ENCODE data around the gene IL1R1.
"Not testable (repeated sequence)": the region's sequence is repeated elsewhere in the genome, so short reads cannot be mapped to it uniquely, and the experiment has no call there.

Gene IL1R1

GRCh38 chr2:102106133-102106556 lies 36.4 kb upstream of the IL1R1 start:
- peak; percentile 94 for DNase-seq (ENCODE audit: low read depth)
- H3K4me3 ChIP-seq (ENCODE audit: control insufficient read depth, low read depth, low read length) = peak overlapping the region; percentile 57
- TF ChIP-seq CTCF (conservative IDR thresholded peaks at IDR 0.05; ENCODE audit: control insufficient read depth, insufficient read depth, low read depth, low read length) = no peak

DNA sequence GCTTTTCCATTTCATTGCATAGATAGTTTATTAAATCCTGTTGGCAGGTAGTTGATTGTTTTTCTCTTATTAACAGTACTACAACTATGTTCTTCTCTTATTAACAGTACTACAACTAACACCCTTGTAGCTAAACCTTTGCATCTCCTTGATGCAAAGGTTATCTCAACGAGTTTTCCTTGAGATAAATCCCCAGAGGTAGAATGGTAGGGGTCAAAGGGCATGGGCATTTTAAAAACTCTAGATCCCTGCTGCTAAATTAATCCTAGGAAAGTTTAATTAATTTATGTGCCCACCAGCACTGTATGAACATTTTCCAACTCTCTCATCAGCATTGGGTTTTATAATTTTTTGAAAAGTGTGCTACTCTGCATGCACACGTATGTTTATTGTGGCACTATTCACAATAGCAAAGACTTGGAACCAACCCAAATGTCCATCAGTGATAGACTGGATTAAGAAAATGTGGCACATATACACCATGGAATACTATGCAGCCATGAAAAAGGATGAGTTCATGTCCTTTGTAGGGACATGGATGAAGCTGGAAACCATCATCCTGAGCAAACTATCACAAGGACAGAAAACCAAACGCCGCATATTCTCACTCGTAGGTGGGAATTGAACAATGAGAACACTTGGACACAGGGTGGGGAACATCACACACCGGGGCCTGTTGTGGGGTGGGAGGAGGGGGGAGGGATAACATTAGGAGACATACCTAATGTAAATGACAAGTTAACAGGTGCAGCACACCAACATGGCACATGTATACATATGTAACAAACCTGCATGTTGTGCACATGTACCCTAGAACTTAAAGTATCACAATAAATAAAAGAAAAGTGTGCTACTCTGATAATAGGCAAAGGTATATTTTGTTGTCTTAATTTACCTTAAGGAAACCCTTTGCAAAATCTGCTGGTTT lies 35.5 kb upstream of the IL1R1 start:
- H3K4me3 ChIP-seq (ENCODE audit: control insufficient read depth, low read depth, low read length); DNase-seq (ENCODE audit: low read depth): not testable (repeated sequence)

DNA sequence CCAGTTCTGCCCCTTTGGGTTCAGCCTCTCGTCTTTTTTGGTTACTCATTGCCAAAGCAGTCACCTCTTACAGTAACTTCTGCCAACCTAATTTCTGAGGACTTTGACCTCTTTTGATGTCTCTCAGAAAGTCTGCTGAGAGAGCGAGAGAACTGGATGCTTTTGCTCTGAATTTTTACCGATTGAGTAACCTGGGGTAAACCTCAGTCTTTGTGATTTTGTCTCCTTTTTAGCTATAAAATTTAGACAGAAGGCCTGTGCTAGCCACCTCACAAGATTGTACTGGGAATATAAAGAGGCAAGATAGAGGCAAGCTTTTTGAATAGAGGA lies 34.8 kb upstream of the IL1R1 start:
- no peak overlapping the region for H3K4me3 ChIP-seq (ENCODE audit: control insufficient read depth, low read depth, low read length)
- DNase-seq (ENCODE audit: low read depth) = peak; percentile 72
- TF ChIP-seq CTCF (conservative IDR thresholded peaks at IDR 0.05; ENCODE audit: control insufficient read depth, insufficient read depth, low read depth, low read length) = no peak

DNA sequence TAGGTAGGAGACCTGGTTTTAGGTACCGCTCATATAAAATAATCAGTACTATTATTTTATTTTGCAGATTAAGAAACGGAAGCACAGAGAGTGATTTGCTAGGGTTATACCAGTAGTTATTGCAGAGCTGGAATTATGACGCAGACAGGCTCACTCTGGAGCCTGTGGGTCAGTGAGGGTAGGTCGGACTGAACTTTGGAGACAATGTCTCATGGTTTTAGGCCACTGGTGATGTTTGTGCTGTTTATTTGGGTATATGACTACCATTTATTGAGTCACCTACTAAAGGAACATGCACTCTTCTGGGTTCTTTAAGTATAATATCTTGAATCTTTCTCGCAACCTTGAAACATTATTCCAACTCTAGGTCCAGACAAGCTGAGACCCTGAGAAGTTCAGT lies 33.5 kb upstream of the IL1R1 start:
- DNase-seq (ENCODE audit: low read depth) = peak; percentile 45
- TF ChIP-seq CTCF (conservative IDR thresholded peaks at IDR 0.05; ENCODE audit: control insufficient read depth, insufficient read depth, low read depth, low read length) = no peak
- H3K4me3 ChIP-seq (ENCODE audit: control insufficient read depth, low read depth, low read length) = no peak overlapping the region

- no peak for TF ChIP-seq CTCF (conservative IDR thresholded peaks at IDR 0.05; ENCODE audit: control insufficient read depth, insufficient read depth, low read depth, low read length)
- no peak overlapping the region for H3K4me3 ChIP-seq (ENCODE audit: control insufficient read depth, low read depth, low read length)
- DNase-seq (ENCODE audit: low read depth) = no peak
Observed at GRCh38 chr2:102110171-102110570, 32.4 kb upstream of the IL1R1 start.

GRCh38 chr2:102110596-102111334 lies 31.8 kb upstream of the IL1R1 start:
- no peak overlapping the region for H3K4me3 ChIP-seq (ENCODE audit: control insufficient read depth, low read depth, low read length)
- DNase-seq (ENCODE audit: low read depth) = no peak
- TF ChIP-seq CTCF (conservative IDR thresholded peaks at IDR 0.05; ENCODE audit: control insufficient read depth, insufficient read depth, low read depth, low read length) = no peak

DNA sequence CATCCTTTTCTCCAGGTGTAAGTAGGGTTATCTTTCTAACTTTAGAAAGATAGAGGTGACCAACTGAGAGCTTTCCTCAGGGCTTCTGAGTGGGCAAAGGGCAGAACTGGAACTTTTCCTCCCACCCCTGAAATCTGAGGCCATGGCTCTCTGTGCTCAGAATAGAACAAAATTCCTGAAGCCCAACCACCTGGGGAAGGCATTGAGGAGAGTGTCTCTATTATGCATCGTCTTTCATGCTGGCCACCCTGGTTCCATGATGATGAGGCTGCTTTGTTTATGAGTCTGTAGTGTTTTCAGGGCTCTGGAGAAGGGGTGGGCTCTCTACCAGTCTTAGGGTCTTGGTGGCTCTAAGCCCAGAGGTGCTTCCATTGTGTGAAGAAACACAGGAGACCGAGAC lies 30.7 kb upstream of the IL1R1 start:
- DNase-seq (ENCODE audit: low read depth) = no peak
- TF ChIP-seq CTCF (conservative IDR thresholded peaks at IDR 0.05; ENCODE audit: control insufficient read depth, insufficient read depth, low read depth, low read length) = no peak
- no peak overlapping the region for H3K4me3 ChIP-seq (ENCODE audit: control insufficient read depth, low read depth, low read length)

Measured in fibroblast of mammary gland (primary cell).